NCI-H345 treated with DMSO at 0.1 percent for 48 hours (cell line): ENCODE results near the gene NFATC3.
A peak's percentile ranks its signal among the peaks of the same experiment; 100 is the strongest.

Source experiments
- DNase-seq: peaks from one replicate; lab custom pipeline; 2025; ENCODE audit not compliant: unreplicated experiment; lab: John Stamatoyannopoulos, UW

NFATC3 gene

DNA sequence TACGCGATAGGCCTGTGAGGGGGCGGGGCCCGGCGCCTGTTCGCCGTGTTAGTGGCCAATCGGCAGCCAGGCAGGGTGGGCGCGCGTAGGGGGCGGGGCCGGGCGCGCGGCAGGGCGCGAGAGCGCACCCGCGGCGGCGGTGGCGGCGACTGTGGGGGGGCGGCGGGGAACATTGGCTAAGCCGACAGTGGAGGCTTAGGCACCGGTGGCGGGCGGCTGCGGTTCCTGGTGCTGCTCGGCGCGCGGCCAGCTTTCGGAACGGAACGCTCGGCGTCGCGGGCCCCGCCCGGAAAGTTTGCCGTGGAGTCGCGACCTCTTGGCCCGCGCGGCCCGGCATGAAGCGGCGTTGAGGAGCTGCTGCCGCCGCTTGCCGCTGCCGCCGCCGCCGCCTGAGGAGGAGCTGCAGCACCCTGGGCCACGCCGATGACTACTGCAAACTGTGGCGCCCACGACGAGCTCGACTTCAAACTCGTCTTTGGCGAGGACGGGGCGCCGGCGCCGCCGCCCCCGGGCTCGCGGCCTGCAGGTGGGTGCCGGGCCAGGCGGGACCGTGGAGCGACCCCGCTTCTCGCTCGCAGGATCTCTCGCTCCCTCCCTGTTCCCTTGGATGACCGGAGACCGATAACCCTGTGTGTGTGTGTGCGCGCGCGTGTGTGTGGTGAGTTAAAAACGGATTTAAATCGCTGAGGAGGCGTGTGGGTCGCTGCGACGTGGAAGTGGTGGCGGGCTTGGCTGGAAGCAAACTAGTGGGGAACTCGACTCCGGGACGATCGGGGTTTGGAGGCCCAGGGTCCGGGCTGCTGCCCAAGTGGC lies at the start of gene NFATC3:
NFATC3 (plus strand) TSS at position 112 of the 813 bp plus-strand sequence; CDS start at position 424, 312 bp downstream.
- DNase-seq: peak; percentile 73

DNA sequence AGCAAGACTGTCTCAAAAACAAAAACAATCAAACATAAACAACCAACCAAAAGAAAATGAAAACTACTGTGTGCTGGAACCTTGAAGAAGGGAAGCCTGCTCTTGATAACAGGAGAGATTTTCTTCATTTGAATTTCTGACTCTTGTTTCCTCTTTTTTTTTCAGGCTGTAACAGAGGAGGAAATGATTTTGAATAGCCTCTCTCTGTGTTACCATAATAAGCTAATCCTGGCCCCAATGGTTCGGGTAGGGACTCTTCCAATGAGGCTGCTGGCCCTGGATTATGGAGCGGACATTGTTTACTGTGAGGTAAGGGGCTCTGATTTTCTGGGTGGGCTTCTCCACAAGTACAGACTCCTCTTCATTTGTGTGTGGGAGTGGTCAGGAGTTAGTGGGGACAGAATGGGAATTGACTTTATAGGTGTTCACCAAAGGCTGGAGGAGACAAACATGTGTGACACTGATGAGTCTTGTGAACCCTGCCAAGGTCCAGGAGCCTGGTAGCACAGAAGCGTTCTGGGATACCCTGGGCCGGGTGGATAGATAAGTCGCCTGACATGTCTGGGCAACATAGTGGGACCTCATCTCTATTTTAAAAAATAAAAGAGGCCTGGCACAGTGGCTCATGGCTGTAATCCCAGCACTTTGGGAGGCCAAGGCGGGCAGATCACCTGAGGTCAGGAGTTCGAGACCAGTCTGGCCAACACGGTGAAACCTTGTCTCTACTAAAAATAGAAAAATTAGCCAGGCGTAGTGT lies 47.2 kb upstream of the NFATC3 start:
- DNase-seq: no peak

DNA sequence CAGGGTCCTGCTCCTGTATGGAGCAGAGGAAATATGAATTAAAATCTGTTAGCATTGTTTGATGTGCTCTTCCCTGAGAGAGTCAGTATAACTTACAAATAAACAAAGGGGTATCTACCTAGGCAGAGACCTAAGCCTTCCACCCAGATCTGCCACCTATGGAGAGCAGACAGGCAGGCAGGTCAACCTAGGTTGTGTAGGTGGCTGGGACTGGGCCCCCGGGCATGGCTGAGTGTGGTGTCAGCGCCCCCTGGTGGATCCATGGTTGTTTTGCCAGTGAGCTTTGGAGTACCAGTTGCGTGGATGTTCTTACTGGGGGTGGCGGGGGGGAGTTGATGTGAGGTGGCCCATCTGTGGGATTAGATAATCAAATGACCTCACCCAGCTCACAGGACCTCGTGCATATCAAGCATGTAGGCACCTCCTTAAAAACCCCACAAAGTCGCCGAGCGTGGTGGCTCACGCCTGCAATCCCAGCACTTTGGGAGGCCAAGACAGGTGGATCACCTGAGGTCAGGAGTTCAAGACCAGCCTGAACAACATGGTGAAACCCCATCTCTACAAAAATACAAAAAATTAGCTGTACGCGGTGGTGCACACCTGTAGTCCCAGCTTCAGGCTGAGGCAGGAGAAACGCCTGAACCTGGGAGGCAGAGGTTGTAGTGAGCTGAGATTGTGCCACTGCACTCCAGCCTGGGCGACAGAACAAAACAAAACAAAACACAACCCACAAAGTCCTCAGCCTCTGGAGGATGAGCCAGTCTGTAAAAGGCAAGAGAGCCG lies 44.5 kb upstream of the NFATC3 start:
- peak; percentile 31 for DNase-seq

DNA sequence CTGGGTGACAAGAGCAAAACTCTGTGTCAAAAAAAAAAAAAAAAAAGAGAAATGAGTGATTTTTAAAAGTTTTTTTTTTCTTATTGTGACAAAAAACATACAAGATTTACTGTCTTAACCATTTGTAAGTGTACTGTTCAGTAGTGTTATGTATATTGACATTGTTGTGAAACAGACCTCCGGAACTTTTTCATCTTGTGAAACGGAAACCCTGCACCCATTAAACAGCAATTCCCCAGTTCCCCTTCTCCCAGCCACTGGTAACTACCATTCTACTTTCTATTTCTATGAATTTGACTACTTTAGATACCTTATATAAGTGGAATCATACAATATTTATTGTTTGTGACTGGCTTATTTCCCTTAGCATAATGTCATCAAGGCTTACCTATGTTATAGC lies 43.4 kb upstream of the NFATC3 start:
- DNase-seq: no peak

DNA sequence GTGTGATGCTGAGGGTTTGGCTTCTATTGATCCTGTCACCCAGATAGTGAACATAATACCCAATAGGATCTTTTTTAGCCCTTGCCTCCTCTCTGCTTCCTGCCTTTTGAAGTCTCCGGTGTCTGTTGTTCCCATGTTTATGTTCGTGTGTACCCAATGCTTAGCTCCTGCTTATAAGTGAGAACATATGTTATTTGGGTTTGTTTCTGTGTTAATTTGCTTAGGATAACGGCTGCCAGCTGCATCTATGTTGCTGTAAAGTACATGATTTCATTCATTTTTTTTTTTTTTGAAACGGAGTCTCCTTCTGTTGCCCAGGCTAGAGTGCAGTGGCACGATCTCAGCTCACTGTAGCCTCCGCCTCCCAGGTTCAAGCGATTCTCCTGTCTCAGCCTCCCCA lies 39.1 kb upstream of the NFATC3 start:
- no peak for DNase-seq

DNA sequence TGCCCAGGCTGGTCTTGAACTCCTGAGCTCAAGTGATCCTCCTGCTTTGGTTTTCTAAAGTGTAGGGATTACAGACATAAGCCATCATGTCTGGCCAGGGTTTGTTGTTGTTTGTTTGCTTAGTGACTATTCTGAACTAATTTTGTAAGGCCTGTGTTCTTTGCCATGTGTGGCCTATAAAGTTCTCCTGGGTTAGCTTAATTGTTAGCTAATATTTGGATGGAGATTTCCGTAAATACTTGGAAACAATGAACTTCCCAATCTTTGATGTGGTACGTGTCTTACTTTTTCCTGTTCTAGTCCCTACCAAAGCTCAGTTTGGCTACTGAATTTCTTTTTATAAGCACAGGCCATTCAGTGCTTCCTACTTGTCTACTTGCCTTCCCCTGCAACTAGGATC lies 37.2 kb upstream of the NFATC3 start:
- DNase-seq: no peak

DNA sequence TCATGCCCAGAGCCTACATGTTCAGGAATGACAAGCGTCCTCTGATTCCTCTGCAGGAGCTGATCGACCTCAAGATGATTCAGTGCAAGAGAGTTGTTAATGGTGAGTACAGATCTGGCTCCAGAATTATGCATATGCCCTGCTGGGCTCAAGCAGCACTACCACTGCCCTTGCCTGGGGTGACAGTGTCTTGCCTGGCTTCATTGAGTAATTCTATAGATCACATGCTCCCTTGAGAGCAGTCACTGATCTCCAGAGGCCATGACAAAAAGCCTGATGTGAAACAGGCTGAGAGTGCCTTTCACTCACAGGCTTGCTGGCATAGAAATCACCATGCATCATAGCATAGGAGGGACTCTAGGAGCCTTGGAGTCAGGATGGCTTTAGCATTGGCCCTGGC lies 35.7 kb upstream of the NFATC3 start:
- no peak for DNase-seq

DNA sequence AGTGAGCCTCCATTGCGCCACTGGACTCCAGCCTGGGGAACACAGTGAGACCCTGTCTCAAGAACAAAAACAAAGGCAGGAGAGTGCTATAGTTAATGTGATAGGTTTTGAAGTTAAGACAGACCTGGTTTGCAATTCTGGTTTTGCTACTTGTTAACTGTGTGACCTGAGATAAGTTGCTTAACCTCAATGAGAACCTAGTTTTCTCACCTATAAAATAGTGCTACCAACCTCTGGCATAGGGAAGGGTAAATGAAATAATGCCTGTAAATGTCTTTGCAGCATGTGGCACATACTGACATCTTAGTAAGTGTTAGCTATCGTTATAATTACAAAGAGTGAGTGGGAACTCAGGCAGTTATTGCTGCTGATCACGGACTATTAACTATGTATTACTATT lies 29.8 kb upstream of the NFATC3 start:
- no peak for DNase-seq

DNA sequence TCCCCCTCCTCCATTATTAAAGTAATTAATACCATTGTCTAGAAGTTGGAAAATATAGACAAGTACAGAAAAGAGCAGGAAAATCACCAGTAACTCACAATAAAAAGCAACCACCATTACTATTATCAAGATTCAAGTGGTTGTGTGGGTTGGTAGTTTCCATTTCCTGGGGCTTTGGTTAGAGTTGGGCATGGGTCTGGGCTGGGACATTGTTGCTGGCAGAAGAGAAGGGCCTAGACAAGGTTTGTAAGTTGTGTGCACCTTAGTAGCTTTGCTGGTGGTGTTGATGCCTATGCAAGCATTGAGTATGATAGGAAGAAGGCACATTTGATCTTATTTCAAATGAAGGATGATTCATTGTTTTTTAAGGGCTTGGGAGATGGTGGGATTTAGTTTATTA lies 25.4 kb upstream of the NFATC3 start:
- no peak for DNase-seq

DNA sequence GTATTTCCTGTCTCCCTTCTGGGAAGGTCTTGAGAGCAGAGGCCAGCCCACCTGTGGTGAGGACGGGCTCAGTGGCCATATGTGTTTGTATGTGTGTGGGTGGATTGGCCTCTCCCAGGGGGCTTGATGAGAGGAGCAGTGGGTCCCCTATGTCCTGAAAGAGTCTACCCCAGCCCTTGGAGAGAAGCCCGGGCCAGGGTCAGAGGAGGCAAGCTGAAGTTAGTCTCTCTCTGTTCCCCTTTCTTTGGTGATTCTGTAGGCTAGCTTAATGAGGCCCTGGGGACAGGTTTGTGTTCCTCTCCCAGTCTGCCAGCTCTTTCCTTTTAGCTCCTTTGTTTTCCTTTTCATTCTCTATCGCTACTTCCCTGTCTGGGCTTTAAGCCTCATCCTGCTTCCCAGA lies 23.8 kb upstream of the NFATC3 start:
- DNase-seq: no peak

DNA sequence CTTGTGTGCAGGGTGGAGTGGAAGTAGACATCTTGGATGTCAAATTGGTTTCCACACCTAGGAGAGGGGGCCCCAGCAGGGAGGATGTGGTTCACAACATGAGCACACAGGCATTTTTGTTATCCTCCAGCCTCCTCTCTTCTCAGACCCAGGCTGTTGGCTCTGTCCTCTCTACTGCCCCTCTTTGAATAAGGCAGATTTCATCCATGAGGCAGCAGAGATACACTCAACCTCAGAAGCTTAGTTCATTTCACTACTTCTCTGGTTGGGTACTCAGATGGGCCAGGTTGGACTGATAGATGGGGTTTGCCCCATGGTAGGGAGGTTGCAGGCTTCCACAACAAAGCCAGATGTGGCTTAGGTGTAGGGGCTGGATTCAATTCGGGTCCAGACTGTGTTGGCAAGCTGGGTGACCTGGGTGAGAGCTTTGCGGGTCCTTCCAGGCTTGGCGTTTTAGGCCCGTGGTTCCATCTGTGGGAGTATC lies 22.2 kb upstream of the NFATC3 start:
- DNase-seq: no peak

DNA sequence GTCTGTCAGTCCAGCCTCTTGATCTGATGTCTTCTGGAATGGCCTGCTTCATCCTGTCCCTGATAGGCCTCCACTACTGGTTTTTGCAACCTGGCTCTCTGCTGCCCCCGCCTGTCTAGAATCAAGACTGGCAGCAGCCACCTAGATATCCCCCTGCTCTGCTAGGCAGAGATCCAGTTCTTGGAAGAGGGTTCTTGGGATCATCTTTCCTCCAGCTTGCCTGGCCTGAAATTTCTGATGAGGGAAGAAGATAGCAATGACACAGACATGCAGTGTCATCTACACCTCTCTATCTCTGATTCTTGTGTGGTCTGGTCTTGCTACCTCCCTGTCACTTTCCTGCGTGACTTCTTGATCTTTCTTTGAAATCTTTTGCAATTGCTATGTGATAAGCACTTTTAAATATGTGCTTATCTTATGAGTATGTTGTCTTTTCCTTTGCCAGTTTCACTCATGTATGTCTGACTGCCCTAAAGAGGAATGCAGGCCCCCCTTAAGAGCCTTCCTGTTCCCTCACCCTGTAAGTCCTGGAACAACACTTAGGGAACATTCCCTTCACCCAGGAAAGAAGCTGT lies 20.3 kb upstream of the NFATC3 start:
- peak; percentile 7 for DNase-seq

DNA sequence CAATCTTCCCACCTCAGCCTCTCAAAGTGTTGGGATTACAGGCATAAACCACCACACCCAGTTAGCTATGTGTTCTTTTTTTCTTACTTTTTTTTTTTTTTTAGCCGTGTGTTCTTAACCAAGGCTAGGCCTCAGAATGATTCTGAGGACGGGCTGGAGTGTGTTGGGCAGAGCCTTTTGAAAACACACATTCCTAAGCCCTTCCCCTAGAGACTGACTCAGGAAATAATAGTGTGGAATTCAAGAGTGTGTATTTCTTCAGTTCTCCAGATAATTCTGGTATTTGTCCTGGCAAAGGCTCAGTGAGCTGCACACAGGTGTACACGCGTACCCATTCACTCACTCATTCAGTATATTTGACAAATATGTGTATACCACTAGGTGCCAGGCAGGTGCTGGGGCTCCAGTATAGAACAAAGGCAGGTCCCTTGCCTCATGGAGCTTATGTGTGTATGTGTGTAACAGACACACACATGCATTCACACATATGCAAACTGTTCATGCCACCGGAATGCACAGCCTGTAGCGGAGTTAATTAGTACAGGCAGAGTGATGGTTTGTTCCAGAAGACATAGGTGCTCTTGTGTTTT lies 19.4 kb upstream of the NFATC3 start:
- DNase-seq: no peak

DNA sequence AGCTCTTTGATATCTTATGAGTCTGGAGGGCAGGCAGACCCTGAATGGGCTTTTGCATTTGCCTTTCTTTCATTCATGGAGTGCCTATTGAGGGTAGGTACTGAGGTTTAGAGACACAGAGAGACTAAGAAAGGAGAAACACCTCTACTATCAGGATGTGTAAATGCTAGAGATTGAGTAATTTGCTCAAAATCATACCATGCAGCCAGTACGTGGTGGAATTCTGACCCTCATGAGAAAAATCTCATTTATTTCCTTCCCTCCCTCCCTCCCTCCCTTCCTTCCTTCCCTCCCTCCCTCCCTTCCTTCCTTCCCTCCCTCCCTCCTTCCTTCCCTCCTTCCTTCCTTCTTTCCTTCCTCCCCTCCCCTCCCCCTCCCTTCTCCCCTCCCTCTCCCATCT lies 18.4 kb upstream of the NFATC3 start:
- DNase-seq: no peak

DNA sequence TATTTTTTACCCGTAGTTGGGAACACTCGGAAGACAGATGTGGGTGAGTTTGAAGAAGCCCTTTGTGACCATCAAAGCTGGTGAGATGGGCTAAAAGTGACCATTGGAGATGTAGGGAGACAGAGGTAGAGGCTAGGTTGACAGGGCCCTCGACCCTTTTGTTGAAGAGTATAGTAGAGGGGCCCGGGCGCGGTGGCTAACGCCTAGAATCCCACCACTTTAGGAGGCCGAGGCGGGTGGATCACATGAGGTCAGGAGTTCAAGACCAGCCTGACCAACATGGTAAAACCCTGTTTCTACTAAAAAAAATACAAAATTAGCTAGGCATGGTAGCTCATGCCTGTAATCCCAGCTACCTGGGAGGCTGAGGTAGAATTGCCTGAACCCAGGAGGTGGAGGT lies 16.2 kb upstream of the NFATC3 start:
- no peak for DNase-seq

DNA sequence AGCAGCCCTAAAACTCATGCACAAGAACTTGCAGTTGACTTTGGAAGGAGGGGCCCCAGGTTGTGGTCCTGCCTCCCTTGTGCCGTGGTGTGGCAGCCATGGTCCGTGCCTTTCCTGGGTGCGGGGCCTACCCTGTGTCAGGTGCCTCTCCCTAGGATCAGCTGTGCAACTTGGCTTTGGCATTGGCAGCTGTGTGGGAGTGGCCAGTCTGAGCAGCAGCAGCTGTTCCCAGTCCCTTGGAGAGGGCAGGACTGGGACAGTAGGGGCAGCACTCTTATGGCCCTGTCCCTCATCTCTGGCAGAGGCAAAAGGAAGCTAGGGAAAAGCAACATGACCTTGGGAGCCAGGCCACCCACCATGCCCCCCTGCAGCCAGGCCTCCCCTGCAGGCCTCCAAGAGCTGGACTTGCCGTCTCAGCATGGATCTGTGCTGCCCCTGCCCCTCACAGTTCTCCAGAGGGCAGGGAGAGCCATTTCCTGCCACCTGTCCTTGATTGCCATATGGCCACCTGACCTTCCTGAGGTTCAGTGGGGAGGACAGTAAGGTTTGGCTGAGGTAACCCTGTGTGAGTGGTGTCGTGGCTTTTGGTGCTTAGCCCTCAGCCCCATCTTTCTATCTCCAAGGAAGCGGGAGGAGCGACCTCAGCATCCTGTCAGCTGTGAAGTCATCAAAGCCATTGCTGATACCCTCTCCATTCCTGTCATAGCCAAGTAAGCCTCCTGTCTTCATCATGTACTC lies 15.5 kb upstream of the NFATC3 start:
- DNase-seq: no peak

DNA sequence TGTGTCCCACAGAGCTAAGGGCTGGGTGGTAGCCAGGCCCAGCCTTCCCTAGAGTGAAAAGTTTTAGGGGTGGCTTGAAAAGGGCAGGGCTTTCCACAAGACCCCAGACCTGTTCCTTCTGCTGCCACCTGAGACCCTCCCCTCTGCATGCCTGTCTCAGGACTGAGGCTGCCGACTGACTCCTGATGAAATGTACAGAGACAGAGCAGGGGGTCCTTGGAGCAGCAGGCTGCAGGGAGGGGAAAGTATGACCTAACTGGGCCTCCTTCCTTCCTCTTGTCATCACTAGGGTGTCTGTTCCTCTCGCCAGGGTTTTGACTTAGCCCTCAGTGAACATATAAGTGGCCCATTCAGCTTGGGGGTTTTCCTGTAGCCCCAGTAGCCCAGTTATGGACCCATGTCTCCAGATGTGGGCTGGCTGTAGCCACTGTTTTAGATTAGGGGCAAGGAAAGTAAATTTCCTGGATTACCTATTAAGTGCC lies 14.9 kb upstream of the NFATC3 start:
- DNase-seq: no peak

DNA sequence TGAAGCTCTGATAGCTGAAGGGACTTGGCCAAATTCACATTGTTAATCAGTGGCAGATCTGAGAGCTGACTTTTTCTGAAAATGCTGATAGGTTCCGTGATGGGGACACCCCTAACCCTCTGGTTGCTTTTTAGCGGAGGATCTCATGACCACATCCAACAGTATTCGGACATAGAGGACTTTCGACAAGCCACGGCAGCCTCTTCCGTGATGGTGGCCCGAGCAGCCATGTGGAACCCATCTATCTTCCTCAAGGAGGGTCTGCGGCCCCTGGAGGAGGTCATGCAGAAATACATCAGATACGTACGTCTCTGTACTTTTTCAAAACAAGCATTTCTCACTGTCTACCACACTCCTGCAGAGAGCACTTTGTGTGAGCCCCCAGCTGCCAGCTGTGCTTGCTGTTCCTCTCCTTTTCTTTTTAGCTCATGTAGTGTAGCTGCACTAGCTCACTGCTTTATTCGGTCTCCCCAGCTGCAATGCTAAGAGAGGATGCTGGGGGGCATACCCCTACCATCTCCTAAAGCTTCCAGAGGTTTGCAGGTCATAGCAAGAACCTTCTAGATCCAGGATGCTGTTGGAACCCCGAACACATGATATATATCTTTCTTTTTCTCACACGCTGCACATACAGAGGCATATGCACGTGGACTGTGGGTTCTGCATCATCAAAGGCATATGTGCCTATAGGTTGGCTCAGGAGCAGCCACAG lies 14.2 kb upstream of the NFATC3 start:
- no peak for DNase-seq

DNA sequence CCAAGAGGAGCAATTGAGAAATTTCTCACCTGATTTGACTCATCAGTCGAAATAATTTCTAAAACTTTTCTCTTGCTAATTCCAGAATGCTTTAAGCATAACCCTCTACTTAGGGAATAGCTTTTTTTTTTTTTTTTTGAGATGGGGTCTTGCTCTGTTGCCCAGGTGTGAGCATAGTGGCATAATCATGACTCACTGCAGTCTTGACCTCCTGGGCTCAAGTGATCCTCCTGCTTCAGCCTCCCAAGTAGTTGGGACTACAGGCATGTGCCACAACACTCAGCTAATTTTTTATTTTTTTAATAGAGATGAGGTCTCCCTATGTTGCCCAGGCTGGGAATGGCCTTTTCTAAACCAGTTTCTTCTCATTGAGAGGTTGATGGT lies 13.7 kb upstream of the NFATC3 start:
- no peak for DNase-seq
